MM.1S (cell line): ENCODE measurements around the gene MRPL51.
A peak's percentile ranks its signal among the peaks of the same experiment; 100 is the strongest.
"Not testable (repeated sequence)": the region's sequence is repeated elsewhere in the genome, so short reads cannot be mapped to it uniquely, and the experiment has no call there.

Experiments used
- DNase-seq: peaks from one replicate; pipeline ENCODE4 v3.0.0-alpha.2; 2015
- H2AFZ ChIP-seq: fragments of 300-600 bp; sonication (generic); 2 replicates; pipeline ENCODE4 v1.6.0; 2016; ENCODE audit warnings: antibody characterized with exemption, low read length
- H3F3A ChIP-seq: fragments of 300-600 bp; sonication (generic); 2 replicates; pipeline ENCODE4 v1.6.1; 2016; ENCODE audit warnings: mild to moderate bottlenecking, antibody characterized with exemption, low read length, moderate library complexity, mixed read lengths; ENCODE audit not compliant: insufficient read depth
- H3K27ac ChIP-seq: fragments of 300-600 bp; sonication (generic); 2 replicates; pipeline ENCODE4 v1.5.1; 2016; ENCODE audit warnings: mild to moderate bottlenecking, low read length
- H3K27me3 ChIP-seq: fragments of 300-600 bp; sonication (generic); replicated peaks from 2 replicates; pipeline ENCODE4 v1.6.0; 2016; ENCODE audit warnings: low read length; ENCODE audit not compliant: insufficient read depth
- H3K36me3 ChIP-seq: fragments of 300-600 bp; sonication (generic); replicated peaks from 2 replicates; pipeline ENCODE4 v1.6.1; 2016; ENCODE audit warnings: mild to moderate bottlenecking, low read length, mixed read lengths; ENCODE audit not compliant: insufficient read depth
- H3K4me1 ChIP-seq: fragments of 300-600 bp; sonication (generic); 2 replicates; pipeline ENCODE4 v1.6.1; 2016; ENCODE audit warnings: low read length, mixed read lengths
- H3K4me2 ChIP-seq: fragments of 300-600 bp; sonication (generic); 2 replicates; pipeline ENCODE4 v1.6.0; 2016; ENCODE audit warnings: low read depth, low read length
- H3K4me3 ChIP-seq: fragments of 300-600 bp; sonication (generic); 2 replicates; pipeline ENCODE4 v1.5.1; 2016; ENCODE audit warnings: low read length, mixed read lengths
- H3K79me2 ChIP-seq: fragments of 300-600 bp; sonication (generic); 2 replicates; pipeline ENCODE4 v1.6.1; 2016; ENCODE audit warnings: mixed run types, low read length, mixed read lengths
- H3K9ac ChIP-seq: fragments of 300-600 bp; sonication (generic); 2 replicates; pipeline ENCODE4 v1.6.1; 2016; ENCODE audit warnings: low read length, mixed read lengths
- H3K9me2 ChIP-seq: fragments of 300-600 bp; sonication (generic); replicated peaks from 2 replicates; pipeline ENCODE4 v1.6.1; 2016; ENCODE audit warnings: mild to moderate bottlenecking, low read length, mixed read lengths; ENCODE audit not compliant: insufficient read depth
- H3K9me3 ChIP-seq: fragments of 300-600 bp; sonication (generic); replicated peaks from 2 replicates; pipeline ENCODE4 v1.6.1; 2016; ENCODE audit warnings: mild to moderate bottlenecking, low read length, mixed read lengths; ENCODE audit not compliant: insufficient read depth
- H4K20me1 ChIP-seq: fragments of 300-600 bp; sonication (generic); 2 replicates; pipeline ENCODE4 v1.6.1; 2016; ENCODE audit warnings: mild to moderate bottlenecking, low read length, moderate library complexity, mixed read lengths; ENCODE audit not compliant: insufficient read depth
- EZH2 ChIP-seq: fragments of 300-600 bp; sonication (generic); optimal IDR thresholded peaks from 2 replicates; pipeline ENCODE3; 2017; ENCODE audit warnings: low read depth, mild to moderate bottlenecking, antibody characterized with exemption, low read length, mixed read lengths
- EZH2phosphoT487 ChIP-seq: fragments of 300-600 bp; sonication (generic); IDR thresholded peaks from 2 replicates; pipeline ENCODE4 v1.6.1; 2018; ENCODE audit warnings: antibody characterized with exemption, low read length
- TF ChIP-seq, protein P1 (sequence below): fragments of 300-600 bp; sonication (generic); IDR thresholded peaks from 2 replicates; pipeline ENCODE4 v1.5.1; 2016; ENCODE audit warnings: antibody characterized with exemption, low read length, mixed read lengths

MRPL51 gene

GRCh38 chr12:6494258-6494743 is 1.2 kb upstream of the MRPL51 start:
- no peaks in the 10 kb centered on the region; the same call in 1 of the 2 replicates for H3K36me3 ChIP-seq
- peaks cover 65% of the 10 kb centered on the region for H3K79me2 ChIP-seq
- H2AFZ ChIP-seq, result peak overlapping the region; percentile 65

DNA sequence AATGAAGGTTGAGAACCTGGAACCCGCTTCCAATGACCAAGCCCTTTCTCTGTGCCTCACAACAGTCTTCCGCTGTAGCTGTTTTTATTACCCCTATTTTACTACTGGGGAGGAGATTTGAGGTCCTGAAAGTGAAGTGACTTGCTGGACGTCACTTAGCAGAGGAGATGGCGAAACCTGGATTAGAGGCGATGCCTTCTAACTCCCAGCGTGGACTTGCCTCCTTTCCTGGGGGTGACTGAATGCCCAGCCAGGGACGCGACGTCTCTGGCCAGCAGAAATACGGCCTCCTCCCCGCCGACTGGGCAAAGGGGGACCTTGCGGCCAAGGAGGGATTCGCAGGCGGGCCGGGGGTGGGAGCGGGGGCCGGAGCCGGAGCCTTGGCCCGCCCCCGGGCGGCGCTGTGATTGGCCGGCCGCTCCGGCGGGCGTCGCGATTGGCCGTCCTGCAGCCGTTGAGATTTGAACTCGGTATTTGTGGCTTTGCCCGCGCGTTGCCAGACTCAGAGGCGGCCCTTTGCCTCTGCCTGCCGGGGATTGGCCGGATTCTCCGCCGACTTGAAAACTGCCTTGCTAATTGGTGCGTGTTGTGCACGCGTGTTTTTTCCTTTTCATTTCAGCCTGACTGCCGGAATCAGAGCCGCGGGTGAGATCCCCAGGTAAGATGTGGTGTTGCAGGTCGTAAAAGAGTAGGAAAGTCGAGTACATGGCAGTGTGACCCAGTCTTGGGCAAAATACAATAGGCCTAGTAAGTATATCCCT is 615 bp upstream of the MRPL51 start, which contains the start of gene NCAPD2:
Gene NCAPD2, plus strand, starts transcription at position 606 of the 761 bp plus-strand sequence. CDS start 997 bp downstream, outside the sequence.
- Histone ChIP-seq H3K9me3 (no peaks in the 10 kb centered on the region), H3K4me1 (peaks cover 16% of the 10 kb centered on the region), H3K27ac (peak within 1 kb of the TSS; percentile 95), H3K79me2 (peaks cover 59% of the 10 kb centered on the region), H4K20me1 (no peaks in the 10 kb centered on the region), H3K27me3 (no peaks in the 10 kb centered on the region), H3K9me2 (no peaks in the 10 kb centered on the region), H3F3A (peaks cover 10% of the 10 kb centered on the region), H3K4me3 (peak within 1 kb of the TSS; percentile 85), H3K4me2 (peak within 1 kb of the TSS; percentile 86), H3K36me3 (no peaks in the 10 kb centered on the region; the same call in 1 of the 2 replicates), H3K9ac (peak within 1 kb of the TSS; percentile 86), H2AFZ (peak within 1 kb of the TSS; percentile 83)
- TF ChIP-seq, protein P1, sequence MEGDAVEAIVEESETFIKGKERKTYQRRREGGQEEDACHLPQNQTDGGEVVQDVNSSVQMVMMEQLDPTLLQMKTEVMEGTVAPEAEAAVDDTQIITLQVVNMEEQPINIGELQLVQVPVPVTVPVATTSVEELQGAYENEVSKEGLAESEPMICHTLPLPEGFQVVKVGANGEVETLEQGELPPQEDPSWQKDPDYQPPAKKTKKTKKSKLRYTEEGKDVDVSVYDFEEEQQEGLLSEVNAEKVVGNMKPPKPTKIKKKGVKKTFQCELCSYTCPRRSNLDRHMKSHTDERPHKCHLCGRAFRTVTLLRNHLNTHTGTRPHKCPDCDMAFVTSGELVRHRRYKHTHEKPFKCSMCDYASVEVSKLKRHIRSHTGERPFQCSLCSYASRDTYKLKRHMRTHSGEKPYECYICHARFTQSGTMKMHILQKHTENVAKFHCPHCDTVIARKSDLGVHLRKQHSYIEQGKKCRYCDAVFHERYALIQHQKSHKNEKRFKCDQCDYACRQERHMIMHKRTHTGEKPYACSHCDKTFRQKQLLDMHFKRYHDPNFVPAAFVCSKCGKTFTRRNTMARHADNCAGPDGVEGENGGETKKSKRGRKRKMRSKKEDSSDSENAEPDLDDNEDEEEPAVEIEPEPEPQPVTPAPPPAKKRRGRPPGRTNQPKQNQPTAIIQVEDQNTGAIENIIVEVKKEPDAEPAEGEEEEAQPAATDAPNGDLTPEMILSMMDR, result peak; percentile 12; the same call in 1 of the 2 replicates
- TF ChIP-seq EZH2phosphoT487, result no peak
- no peak for TF ChIP-seq EZH2
- DNase-seq, result peak; percentile 97

More at GRCh38 chr12:6494258-6494743, 1.2 kb upstream of the MRPL51 start:
- no peaks in the 10 kb centered on the region for H3K9me3 ChIP-seq
- TF ChIP-seq EZH2 (no peak), EZH2phosphoT487 (no peak)
- TF ChIP-seq, protein P1, result peak; percentile 30
- DNase-seq, result no peak
- peak overlapping the region; percentile 95 for H3K27ac ChIP-seq
- H3K9me2 ChIP-seq, result no peaks in the 10 kb centered on the region
- H3K4me2 ChIP-seq, result peak overlapping the region; percentile 86
- no peaks in the 10 kb centered on the region for H4K20me1 ChIP-seq
- H3K27me3 ChIP-seq, result no peaks in the 10 kb centered on the region
- peaks cover 16% of the 10 kb centered on the region for H3K4me1 ChIP-seq
- H3F3A ChIP-seq, result peaks cover 10% of the 10 kb centered on the region
- H3K9ac ChIP-seq, result peak overlapping the region; percentile 86
- peak overlapping the region; percentile 85 for H3K4me3 ChIP-seq

DNA sequence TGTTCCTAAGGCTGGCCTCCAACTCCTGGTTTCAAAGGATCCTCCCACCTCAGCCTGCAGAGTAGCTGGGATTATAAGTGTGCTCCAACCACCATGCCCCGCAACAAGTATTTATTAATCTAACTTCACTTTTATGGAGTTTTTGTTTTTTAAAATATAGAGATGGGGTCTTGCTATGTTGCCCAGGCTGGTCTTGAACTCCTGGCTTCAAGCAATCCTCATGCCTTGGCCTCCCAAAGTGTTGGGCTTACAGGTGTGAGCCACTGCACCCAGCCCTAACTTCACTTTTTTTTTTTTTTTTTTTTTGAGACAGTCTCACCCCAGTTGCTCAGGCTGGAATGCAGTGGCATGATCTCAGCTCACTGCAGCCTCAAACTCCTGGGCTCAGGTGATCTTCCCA is 2.4 kb downstream of the MRPL51 start:
- H4K20me1 ChIP-seq, H3K27ac ChIP-seq, H3K4me3 ChIP-seq, H3K36me3 ChIP-seq, H3K4me2 ChIP-seq, DNase-seq, H2AFZ ChIP-seq, H3K27me3 ChIP-seq, H3K9me2 ChIP-seq, H3K9ac ChIP-seq, H3K9me3 ChIP-seq: not testable (repeated sequence)
- peaks cover 10% of the 10 kb centered on the region for H3F3A ChIP-seq
- peaks cover 30% of the 10 kb centered on the region for H3K79me2 ChIP-seq
- H3K4me1 ChIP-seq, result peaks cover 15% of the 10 kb centered on the region

GRCh38 chr12:6489449-6489848 is 3.6 kb downstream of the MRPL51 start:
- no peak overlapping the region for H3K4me3 ChIP-seq
- no peak overlapping the region for H3K9ac ChIP-seq
- H3K27ac ChIP-seq, result no peak overlapping the region
- H3K79me2 ChIP-seq, result peaks cover 18% of the 10 kb centered on the region
- no peaks in the 10 kb centered on the region; the same call in 1 of the 2 replicates for H3K36me3 ChIP-seq
- H3K27me3 ChIP-seq, result no peaks in the 10 kb centered on the region
- H3K4me1 ChIP-seq, result peaks cover 6% of the 10 kb centered on the region; the same call in 1 of the 2 replicates
- H3K4me2 ChIP-seq, result no peak overlapping the region
- no peaks in the 10 kb centered on the region for H4K20me1 ChIP-seq
- H3F3A ChIP-seq, result peaks cover 10% of the 10 kb centered on the region
- no peaks in the 10 kb centered on the region for H3K9me2 ChIP-seq
- no peak for TF ChIP-seq EZH2phosphoT487
- TF ChIP-seq, protein P1, result no peak
- no peak for TF ChIP-seq EZH2
- H3K9me3 ChIP-seq, result no peaks in the 10 kb centered on the region
- no peak for DNase-seq
- no peak overlapping the region for H2AFZ ChIP-seq
